C4-2B (cell line): ENCODE results near the gene RFC3.

Experiments used
- H3K27ac ChIP-seq: fragments of 450-650 bp; 2 replicates; pipeline ENCODE4 v1.5.1; 2017
- CTCF ChIP-seq: fragments of 450-650 bp; conservative IDR thresholded peaks from 2 replicates; pipeline ENCODE4 v1.5.1; 2017; ENCODE audit warnings: mild to moderate bottlenecking
- ZFX ChIP-seq: fragments of 450-650 bp; IDR thresholded peaks from 2 replicates; pipeline ENCODE4 v1.6.1; 2017

Gene RFC3

DNA sequence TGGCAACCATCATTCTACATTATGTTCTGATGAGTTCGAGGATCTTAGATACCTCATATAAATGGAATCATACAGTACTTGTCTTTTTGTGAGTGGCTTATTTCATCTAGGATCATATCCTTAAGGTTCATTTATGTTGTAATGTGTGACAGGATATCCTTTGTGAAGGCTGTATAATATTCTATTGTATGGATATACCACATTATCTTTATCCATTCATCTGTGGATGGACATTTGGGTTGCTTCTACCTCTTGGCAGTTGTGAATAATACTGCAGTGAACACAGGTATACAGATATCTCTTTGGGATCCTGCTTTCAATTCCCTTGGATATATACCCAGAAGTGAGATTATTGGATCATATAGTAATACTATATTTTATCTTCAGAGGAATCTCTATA is 33.2 kb upstream of the RFC3 start:
- no peak overlapping the region for H3K27ac ChIP-seq
- no peak for TF ChIP-seq ZFX
- TF ChIP-seq CTCF: no peak

GRCh38 chr13:33785384-33785783 is 32.6 kb upstream of the RFC3 start:
- no peak overlapping the region for H3K27ac ChIP-seq
- no peak for TF ChIP-seq ZFX
- no peak for TF ChIP-seq CTCF

DNA sequence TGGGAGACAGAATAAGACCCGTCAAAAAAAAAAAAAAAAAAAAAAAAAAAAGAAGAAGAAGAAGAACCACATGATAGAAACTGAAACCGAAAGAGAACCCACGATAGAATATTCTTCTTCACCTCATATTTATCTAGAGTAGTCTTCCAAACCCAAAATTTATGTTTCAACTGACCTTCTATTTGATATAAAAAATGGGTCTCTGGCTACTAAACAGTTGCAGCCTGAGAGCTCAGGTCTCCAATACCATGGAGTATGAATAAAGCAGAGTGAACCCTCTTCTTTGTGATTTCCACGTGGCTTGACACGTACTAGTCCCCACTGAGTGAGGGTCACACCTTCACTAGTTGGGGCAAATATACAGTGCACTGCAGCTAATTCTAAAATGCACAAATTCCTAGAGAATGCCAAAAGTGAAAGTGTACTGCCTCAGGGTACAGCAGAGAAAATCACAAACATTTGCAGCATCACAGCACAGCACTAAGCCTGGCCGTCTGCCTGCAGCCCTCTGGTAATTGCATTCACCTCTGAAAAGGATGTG is 30.8 kb upstream of the RFC3 start:
- TF ChIP-seq CTCF (no peak), ZFX (no peak)
- no peak overlapping the region for H3K27ac ChIP-seq

DNA sequence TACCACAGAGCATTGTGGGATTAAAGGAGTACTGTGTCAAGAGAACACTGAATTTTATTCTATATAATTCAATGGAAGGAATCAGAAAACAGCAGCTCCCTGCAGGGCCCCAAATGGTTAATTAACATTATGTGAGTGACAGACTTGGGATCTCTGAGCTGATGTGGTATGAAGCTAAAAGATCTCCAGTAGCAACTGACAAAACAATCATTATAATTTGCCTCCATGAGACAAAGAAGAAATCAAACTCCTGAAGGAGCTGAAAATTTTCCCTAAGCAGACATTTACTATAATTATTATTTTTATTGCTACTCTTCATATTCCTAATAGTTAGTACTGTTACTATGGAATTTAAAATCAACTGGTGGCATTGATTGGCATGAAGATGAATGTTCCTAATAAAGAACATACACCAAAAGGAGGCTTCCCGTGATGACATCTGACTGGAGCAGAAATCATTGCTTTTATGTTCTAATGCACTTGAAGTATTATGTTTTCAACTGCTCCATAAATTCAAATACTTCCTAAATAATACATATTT is 28.8 kb upstream of the RFC3 start:
- no peak overlapping the region for H3K27ac ChIP-seq
- TF ChIP-seq CTCF: no peak
- no peak for TF ChIP-seq ZFX

GRCh38 chr13:33789739-33790138 is 28.2 kb upstream of the RFC3 start:
- no peak overlapping the region for H3K27ac ChIP-seq

DNA sequence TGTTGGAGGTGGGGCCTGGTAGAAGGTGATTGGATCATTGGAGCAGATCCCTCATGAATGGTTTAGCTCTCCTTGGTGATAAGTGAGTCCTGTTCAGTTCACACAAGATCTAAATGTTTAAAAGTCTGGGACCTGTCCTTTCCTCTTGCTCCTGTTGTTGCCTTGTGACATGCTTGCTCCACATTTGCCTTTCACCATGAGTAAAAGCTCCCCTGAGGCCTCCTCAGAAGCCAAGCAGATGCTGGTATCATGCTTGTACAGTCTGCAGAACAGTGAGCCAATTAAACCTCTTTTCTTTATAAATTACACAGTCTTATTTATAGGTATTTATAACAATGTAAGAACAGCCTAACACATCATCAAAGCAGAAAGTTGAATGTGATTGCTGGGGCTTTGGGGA is 24.2 kb upstream of the RFC3 start:
- TF ChIP-seq CTCF (no peak), ZFX (no peak)
- no peak overlapping the region for H3K27ac ChIP-seq

More at GRCh38 chr13:33789739-33790138, 28.2 kb upstream of the RFC3 start:
- TF ChIP-seq CTCF (no peak), ZFX (no peak)

- TF ChIP-seq ZFX: no peak
- TF ChIP-seq CTCF: no peak
- no peak overlapping the region for H3K27ac ChIP-seq
Observed at GRCh38 chr13:33794576-33794975, 23.4 kb upstream of the RFC3 start.
